HAP-1 (cell line): Measurements from ENCODE around the gene GLRA3.
"Not testable (repeated sequence)": the region's sequence is repeated elsewhere in the genome, so short reads cannot be mapped to it uniquely, and the experiment has no call there.

Source experiments
- DNase-seq, 2 experiments: peaks; one replicate each; pipeline ENCODE4 v3.0.0-alpha.2; 2016 to 2020; ENCODE audit warnings: low spot score in 2 of 2
- H3K27me3 ChIP-seq: fragments of 250-450 bp; sonication (Bioruptor Pico); 2 replicates; pipeline ENCODE4 v1.5.1; 2020; ENCODE audit warnings: low read depth, mild to moderate bottlenecking, moderate library complexity
- H3K36me3 ChIP-seq: fragments of 250-450 bp; sonication (Bioruptor Pico); replicated peaks from 2 replicates; pipeline ENCODE4 v1.5.1; 2020; ENCODE audit warnings: mild to moderate bottlenecking
- H3K4me1 ChIP-seq: fragments of 250-450 bp; sonication (Bioruptor Pico); 2 replicates; pipeline ENCODE4 v1.5.1; 2020; ENCODE audit warnings: mild to moderate bottlenecking
- H3K4me3 ChIP-seq: fragments of 250-450 bp; sonication (Bioruptor Pico); 2 replicates; pipeline ENCODE4 v1.5.1; 2020; ENCODE audit warnings: mild to moderate bottlenecking, moderate library complexity
- H3K9me3 ChIP-seq: fragments of 250-450 bp; sonication (Bioruptor Pico); 2 replicates; pipeline ENCODE4 v1.5.1; 2020; ENCODE audit warnings: mild to moderate bottlenecking, moderate library complexity
- in situ Hi-C: fragments of 300-500 bp; cut with MboI; formaldehyde crosslinking; loops from 3 replicates; pipeline ENCODE4 v1.14.3; 2020; ENCODE audit warnings: low sequenced_read_pairs, inconsistent platforms, mixed read lengths

The GLRA3 gene

GRCh38 chr4:174778274-174778986 is 50.6 kb downstream of the GLRA3 start:
- H3K27me3 ChIP-seq, DNase-seq, H3K9me3 ChIP-seq, H3K4me1 ChIP-seq, in situ Hi-C loops, H3K36me3 ChIP-seq, H3K4me3 ChIP-seq: not testable (repeated sequence)

GRCh38 chr4:174775366-174775765 is 53.7 kb downstream of the GLRA3 start:
- Histone ChIP-seq H3K9me3 (no peaks in the 10 kb centered on the region), H3K4me1 (no peaks in the 10 kb centered on the region), H3K36me3 (no peaks in the 10 kb centered on the region), H3K27me3 (no peaks in the 10 kb centered on the region), H3K4me3 (no peak overlapping the region)
- in situ Hi-C loops: no loop called here
- no peak for DNase-seq

GRCh38 chr4:174764105-174764729 is 64.8 kb downstream of the GLRA3 start:
- 0 out of 2 replicates have a peak, but pooled peaks cover 2% of the 10 kb centered on the region for H3K4me1 ChIP-seq
- in situ Hi-C loops: no loop called here
- H3K4me3 ChIP-seq: no peak overlapping the region
- peak in 1 of 2 experiments; percentile 71 for DNase-seq
- no peaks in the 10 kb centered on the region for H3K36me3 ChIP-seq
- H3K27me3 ChIP-seq: peaks cover 2% of the 10 kb centered on the region; the same call in 1 of the 2 replicates
- no peaks in the 10 kb centered on the region for H3K9me3 ChIP-seq

GRCh38 chr4:174763454-174764104 is 65.5 kb downstream of the GLRA3 start:
- no peaks in the 10 kb centered on the region for H3K36me3 ChIP-seq
- 0 out of 2 replicates have a peak, but pooled peaks cover 2% of the 10 kb centered on the region for H3K4me1 ChIP-seq
- no peaks in the 10 kb centered on the region for H3K27me3 ChIP-seq
- no peaks in the 10 kb centered on the region for H3K9me3 ChIP-seq
- in situ Hi-C loops: no loop called here
- DNase-seq: peak in 1 of 2 experiments; percentile 70
- H3K4me3 ChIP-seq: no peak overlapping the region

- Histone ChIP-seq H3K4me3 (no peak overlapping the region), H3K36me3 (no peaks in the 10 kb centered on the region), H3K9me3 (no peaks in the 10 kb centered on the region), H3K4me1 (0 out of 2 replicates have a peak, but pooled peaks cover 2% of the 10 kb centered on the region), H3K27me3 (no peaks in the 10 kb centered on the region)
- no peak for DNase-seq
- in situ Hi-C loops: no loop called here
Observed at GRCh38 chr4:174761451-174761850, 67.6 kb downstream of the GLRA3 start.

GRCh38 chr4:174757736-174758135 is 71.3 kb downstream of the GLRA3 start:
- Histone ChIP-seq H3K36me3 (no peaks in the 10 kb centered on the region), H3K9me3 (no peaks in the 10 kb centered on the region), H3K27me3 (no peaks in the 10 kb centered on the region; the same call in 1 of the 2 replicates), H3K4me3 (no peak overlapping the region), H3K4me1 (no peaks in the 10 kb centered on the region)
- in situ Hi-C loops: no loop called here
- DNase-seq: peak; percentile 6 to 41

- in situ Hi-C loops: no loop called here
- Histone ChIP-seq H3K4me3 (no peak overlapping the region), H3K36me3 (no peaks in the 10 kb centered on the region), H3K9me3 (no peaks in the 10 kb centered on the region), H3K27me3 (no peaks in the 10 kb centered on the region; the same call in 1 of the 2 replicates), H3K4me1 (no peaks in the 10 kb centered on the region)
- DNase-seq: no peak
Observed at GRCh38 chr4:174753021-174753420, 76.0 kb downstream of the GLRA3 start.

GRCh38 chr4:174752026-174752425 is 77.0 kb downstream of the GLRA3 start:
- Histone ChIP-seq H3K4me3 (no peak overlapping the region), H3K4me1 (no peaks in the 10 kb centered on the region), H3K9me3 (no peaks in the 10 kb centered on the region), H3K36me3 (no peaks in the 10 kb centered on the region), H3K27me3 (no peaks in the 10 kb centered on the region; the same call in 1 of the 2 replicates)
- DNase-seq: no peak
- in situ Hi-C loops: no loop called here

GRCh38 chr4:174749091-174749490 is 80.0 kb downstream of the GLRA3 start:
- H3K4me3 ChIP-seq: no peak overlapping the region
- no peaks in the 10 kb centered on the region for H3K36me3 ChIP-seq
- no peak for DNase-seq
- no peaks in the 10 kb centered on the region for H3K9me3 ChIP-seq
- in situ Hi-C loops: no loop called here
- no peaks in the 10 kb centered on the region for H3K4me1 ChIP-seq
- no peaks in the 10 kb centered on the region; the same call in 1 of the 2 replicates for H3K27me3 ChIP-seq

- Histone ChIP-seq H3K9me3 (no peaks in the 10 kb centered on the region), H3K36me3 (no peaks in the 10 kb centered on the region), H3K4me1 (no peaks in the 10 kb centered on the region), H3K4me3 (no peak overlapping the region), H3K27me3 (no peaks in the 10 kb centered on the region)
- in situ Hi-C loops: no loop called here
- DNase-seq: no peak
Observed at GRCh38 chr4:174746710-174747109, 82.3 kb downstream of the GLRA3 start.

- no peak for DNase-seq
- in situ Hi-C loops: no loop called here
- Histone ChIP-seq H3K27me3 (0 out of 2 replicates have a peak, but pooled peaks cover 2% of the 10 kb centered on the region), H3K4me1 (no peaks in the 10 kb centered on the region), H3K4me3 (no peak overlapping the region), H3K36me3 (no peaks in the 10 kb centered on the region), H3K9me3 (no peaks in the 10 kb centered on the region)
Observed at GRCh38 chr4:174742561-174742960, 86.5 kb downstream of the GLRA3 start.

GRCh38 chr4:174739576-174739975 is 89.5 kb downstream of the GLRA3 start:
- Histone ChIP-seq H3K27me3 (0 out of 2 replicates have a peak, but pooled peaks cover 2% of the 10 kb centered on the region), H3K9me3 (no peaks in the 10 kb centered on the region), H3K4me3 (no peak overlapping the region), H3K4me1 (no peaks in the 10 kb centered on the region), H3K36me3 (no peaks in the 10 kb centered on the region)
- no peak for DNase-seq
- in situ Hi-C loops: no loop called here

- H3K4me1 ChIP-seq: no peaks in the 10 kb centered on the region
- in situ Hi-C loops: no loop called here
- no peak overlapping the region for H3K4me3 ChIP-seq
- no peaks in the 10 kb centered on the region for H3K27me3 ChIP-seq
- no peaks in the 10 kb centered on the region for H3K9me3 ChIP-seq
- no peak for DNase-seq
- H3K36me3 ChIP-seq: no peaks in the 10 kb centered on the region
Observed at GRCh38 chr4:174734181-174734580, 94.9 kb downstream of the GLRA3 start.

GRCh38 chr4:174717828-174718227 is 111.2 kb downstream of the GLRA3 start:
- Histone ChIP-seq H3K4me3 (no peak overlapping the region), H3K36me3 (no peaks in the 10 kb centered on the region), H3K27me3 (no peaks in the 10 kb centered on the region), H3K9me3 (no peaks in the 10 kb centered on the region), H3K4me1 (peaks cover 17% of the 10 kb centered on the region)
- in situ Hi-C loops: no loop called here
- no peak for DNase-seq
